ENCODE results near the gene UNC13C.

Gene UNC13C

DNA sequence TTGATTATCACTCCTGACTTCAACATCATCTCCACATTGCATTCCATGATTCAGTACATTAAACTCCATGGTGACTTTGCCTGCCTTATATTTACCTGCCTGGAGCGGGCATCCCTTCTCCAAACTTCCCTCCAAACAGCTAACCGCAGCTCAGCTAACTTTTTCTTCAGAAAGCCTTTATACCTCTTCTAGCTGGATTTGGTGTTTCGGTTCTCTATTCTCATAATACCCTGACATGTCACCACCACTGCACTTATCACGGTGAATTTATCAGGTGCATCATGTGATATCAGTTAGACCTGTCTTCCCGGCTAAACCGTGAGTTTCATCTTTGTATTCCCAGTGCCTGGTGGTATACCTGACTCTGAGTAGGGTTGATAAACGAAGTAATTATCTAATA is 367.6 kb downstream of the UNC13C start:
- Histone ChIP-seq H4K5ac (ENCODE audit: low read length) (no peak overlapping the region), H4K8ac (ENCODE audit: low read depth, low read length) (no peak overlapping the region), H2AK5ac (ENCODE audit: low read length) (no peak overlapping the region), H3K27ac (ENCODE audit: low read depth, low read length) (no peak overlapping the region), H2BK5ac (ENCODE audit: low read length) (no peak overlapping the region), H2BK120ac (ENCODE audit: low read depth, low read length) (no peak overlapping the region), H3K4ac (ENCODE audit: low read depth, low read length) (no peak overlapping the region), H3K79me2 (ENCODE audit: control insufficient read depth, insufficient read depth, low read length) (no peaks in the 10 kb centered on the region), H3K27me3 (ENCODE audit: insufficient read depth, low read length, poor library complexity) (no peaks in the 10 kb centered on the region), H3K23ac (ENCODE audit: low read length) (no peak overlapping the region), H3K56ac (ENCODE audit: low read length) (no peak overlapping the region), H3K4me1 (ENCODE audit: control insufficient read depth, low read depth, low read length) (no peaks in the 10 kb centered on the region), H2BK15ac (replicated peaks; ENCODE audit: low read depth) (no peak overlapping the region), H3K18ac (ENCODE audit: low read length) (no peak overlapping the region), H3K36me3 (ENCODE audit: control insufficient read depth, insufficient read depth, low read length) (no peaks in the 10 kb centered on the region), H3K9ac (ENCODE audit: low read length) (no peak overlapping the region), H3K4me2 (ENCODE audit: low read length) (no peak overlapping the region), H3K4me3 (ENCODE audit: low read length) (no peak overlapping the region), H3K79me1 (ENCODE audit: low read length) (no peaks in the 10 kb centered on the region)
- no peak for DNase-seq
- no CpG with 5 or more reads among the region's 7 CpGs for WGBS (ENCODE audit: extremely low coverage, insufficient coverage, low lambda C conversion rate)

DNA sequence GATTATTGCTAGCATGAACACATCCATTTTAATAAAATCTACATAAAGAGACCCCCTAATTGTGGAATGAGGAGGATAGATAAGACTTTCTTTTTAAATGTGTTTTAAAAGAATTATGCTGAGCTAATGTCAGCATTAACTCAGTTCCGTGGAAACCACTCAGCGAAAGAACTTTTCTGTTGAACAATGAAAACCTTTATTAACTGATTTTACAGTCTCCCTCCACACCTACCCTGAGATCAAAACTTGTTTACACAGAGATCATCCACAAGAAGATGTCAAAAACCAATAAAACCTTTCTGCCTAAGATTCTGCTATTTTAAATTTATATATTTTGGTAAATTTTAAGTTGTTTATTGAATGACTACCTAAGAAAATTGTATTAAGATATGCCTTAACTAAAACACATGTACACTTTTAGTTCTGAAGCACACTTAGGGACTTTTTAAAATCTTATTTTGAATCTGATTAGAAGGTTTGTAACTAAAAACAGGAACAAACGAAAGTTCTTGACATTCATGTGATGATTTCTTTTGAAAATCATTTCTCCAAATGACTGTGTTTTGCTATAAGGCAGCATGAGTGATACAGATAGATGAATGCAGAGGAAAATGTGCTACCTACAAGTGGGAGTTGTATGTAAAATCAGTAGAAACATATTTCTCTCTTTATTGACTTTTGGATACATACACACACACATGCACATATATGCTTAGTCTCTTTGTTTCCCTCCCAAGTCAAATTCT is 369.0 kb downstream of the UNC13C start:
- Histone ChIP-seq H3K79me1 (ENCODE audit: low read length) (no peaks in the 10 kb centered on the region), H2BK15ac (replicated peaks; ENCODE audit: low read depth) (no peak overlapping the region), H2BK5ac (ENCODE audit: low read length) (no peak overlapping the region), H3K27me3 (ENCODE audit: insufficient read depth, low read length, poor library complexity) (no peaks in the 10 kb centered on the region), H3K36me3 (ENCODE audit: control insufficient read depth, insufficient read depth, low read length) (no peaks in the 10 kb centered on the region), H4K8ac (ENCODE audit: low read depth, low read length) (no peak overlapping the region), H3K23ac (ENCODE audit: low read length) (no peak overlapping the region), H3K4me1 (ENCODE audit: control insufficient read depth, low read depth, low read length) (no peaks in the 10 kb centered on the region), H3K79me2 (ENCODE audit: control insufficient read depth, insufficient read depth, low read length) (no peaks in the 10 kb centered on the region), H3K4me3 (ENCODE audit: low read length) (no peak overlapping the region), H3K4me2 (ENCODE audit: low read length) (no peak overlapping the region), H3K56ac (ENCODE audit: low read length) (no peak overlapping the region), H3K27ac (ENCODE audit: low read depth, low read length) (no peak overlapping the region), H3K4ac (ENCODE audit: low read depth, low read length) (no peak overlapping the region), H2BK120ac (ENCODE audit: low read depth, low read length) (no peak overlapping the region), H3K18ac (ENCODE audit: low read length) (no peak overlapping the region), H2AK5ac (ENCODE audit: low read length) (no peak overlapping the region), H4K5ac (ENCODE audit: low read length) (no peak overlapping the region), H3K9ac (ENCODE audit: low read length) (no peak overlapping the region)
- no CpG with 5 or more reads among the region's 3 CpGs for WGBS (ENCODE audit: extremely low coverage, insufficient coverage, low lambda C conversion rate)
- no peak for DNase-seq

DNA sequence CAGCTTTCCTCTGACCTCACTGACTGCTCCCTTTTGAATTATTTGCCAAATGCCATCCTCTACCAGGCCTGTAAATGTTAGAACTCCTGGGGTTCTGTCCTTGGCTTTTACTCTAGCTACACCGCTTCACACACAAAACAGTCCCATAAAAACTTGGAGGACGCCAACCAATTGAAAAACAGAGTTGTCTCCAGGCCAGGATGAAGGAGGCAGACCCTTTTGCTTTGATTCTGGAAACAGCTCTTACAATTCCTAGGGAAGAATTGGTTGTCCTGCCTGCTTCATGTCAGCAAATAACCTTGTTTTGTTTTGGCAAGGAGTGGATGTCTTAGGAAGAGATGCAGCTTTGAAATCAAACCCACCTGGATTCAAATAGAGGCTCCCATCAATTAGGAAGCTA is 375.5 kb downstream of the UNC13C start:
- Histone ChIP-seq H3K4me2 (ENCODE audit: low read length) (no peak overlapping the region), H4K5ac (ENCODE audit: low read length) (no peak overlapping the region), H3K4me3 (ENCODE audit: low read length) (no peak overlapping the region), H3K9ac (ENCODE audit: low read length) (no peak overlapping the region), H3K79me1 (ENCODE audit: low read length) (no peaks in the 10 kb centered on the region), H2BK5ac (ENCODE audit: low read length) (no peak overlapping the region), H3K36me3 (ENCODE audit: control insufficient read depth, insufficient read depth, low read length) (no peaks in the 10 kb centered on the region), H3K4me1 (ENCODE audit: control insufficient read depth, low read depth, low read length) (no peaks in the 10 kb centered on the region), H3K18ac (ENCODE audit: low read length) (no peak overlapping the region), H3K56ac (ENCODE audit: low read length) (no peak overlapping the region), H2BK120ac (ENCODE audit: low read depth, low read length) (no peak overlapping the region), H3K23ac (ENCODE audit: low read length) (no peak overlapping the region), H3K27me3 (ENCODE audit: insufficient read depth, low read length, poor library complexity) (no peaks in the 10 kb centered on the region), H3K27ac (ENCODE audit: low read depth, low read length) (no peak overlapping the region), H4K8ac (ENCODE audit: low read depth, low read length) (no peak overlapping the region), H2AK5ac (ENCODE audit: low read length) (no peak overlapping the region), H3K4ac (ENCODE audit: low read depth, low read length) (no peak overlapping the region), H2BK15ac (replicated peaks; ENCODE audit: low read depth) (no peak overlapping the region), H3K79me2 (ENCODE audit: control insufficient read depth, insufficient read depth, low read length) (no peaks in the 10 kb centered on the region)
- WGBS (ENCODE audit: extremely low coverage, insufficient coverage, low lambda C conversion rate): no CpG with 5 or more reads among the region's 2 CpGs
- DNase-seq: no peak

DNA sequence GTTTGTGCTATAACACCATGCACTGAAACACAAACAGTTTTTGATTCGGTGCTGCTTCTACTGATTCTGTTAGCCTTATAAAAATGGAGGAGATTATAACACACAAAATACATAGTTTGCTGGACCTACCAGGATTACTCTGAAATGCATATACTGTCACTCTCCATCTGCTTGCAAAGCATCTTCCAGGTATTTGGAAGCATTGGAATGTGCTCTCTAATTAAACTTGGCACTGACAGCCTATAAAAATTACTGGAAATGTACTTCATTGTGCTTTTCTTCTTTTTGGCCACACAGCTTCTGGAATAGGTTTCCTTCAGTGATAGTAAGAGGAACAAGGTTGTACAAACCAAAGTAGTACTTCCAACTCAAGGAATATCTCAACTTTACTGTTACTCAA is 376.1 kb downstream of the UNC13C start:
- Histone ChIP-seq H2AK5ac (ENCODE audit: low read length) (no peak overlapping the region), H3K4ac (ENCODE audit: low read depth, low read length) (no peak overlapping the region), H3K79me1 (ENCODE audit: low read length) (no peaks in the 10 kb centered on the region), H3K79me2 (ENCODE audit: control insufficient read depth, insufficient read depth, low read length) (no peaks in the 10 kb centered on the region), H3K36me3 (ENCODE audit: control insufficient read depth, insufficient read depth, low read length) (no peaks in the 10 kb centered on the region), H3K4me1 (ENCODE audit: control insufficient read depth, low read depth, low read length) (no peaks in the 10 kb centered on the region), H3K4me3 (ENCODE audit: low read length) (no peak overlapping the region), H2BK15ac (replicated peaks; ENCODE audit: low read depth) (no peak overlapping the region), H3K27me3 (ENCODE audit: insufficient read depth, low read length, poor library complexity) (no peaks in the 10 kb centered on the region), H3K56ac (ENCODE audit: low read length) (no peak overlapping the region), H2BK120ac (ENCODE audit: low read depth, low read length) (no peak overlapping the region), H4K5ac (ENCODE audit: low read length) (no peak overlapping the region), H3K9ac (ENCODE audit: low read length) (no peak overlapping the region), H4K8ac (ENCODE audit: low read depth, low read length) (no peak overlapping the region), H2BK5ac (ENCODE audit: low read length) (no peak overlapping the region), H3K23ac (ENCODE audit: low read length) (no peak overlapping the region), H3K18ac (ENCODE audit: low read length) (no peak overlapping the region), H3K27ac (ENCODE audit: low read depth, low read length) (no peak overlapping the region), H3K4me2 (ENCODE audit: low read length) (no peak overlapping the region)
- DNase-seq: no peak
- WGBS (ENCODE audit: extremely low coverage, insufficient coverage, low lambda C conversion rate): no CpG with 5 or more reads among the region's 1 CpG

DNA sequence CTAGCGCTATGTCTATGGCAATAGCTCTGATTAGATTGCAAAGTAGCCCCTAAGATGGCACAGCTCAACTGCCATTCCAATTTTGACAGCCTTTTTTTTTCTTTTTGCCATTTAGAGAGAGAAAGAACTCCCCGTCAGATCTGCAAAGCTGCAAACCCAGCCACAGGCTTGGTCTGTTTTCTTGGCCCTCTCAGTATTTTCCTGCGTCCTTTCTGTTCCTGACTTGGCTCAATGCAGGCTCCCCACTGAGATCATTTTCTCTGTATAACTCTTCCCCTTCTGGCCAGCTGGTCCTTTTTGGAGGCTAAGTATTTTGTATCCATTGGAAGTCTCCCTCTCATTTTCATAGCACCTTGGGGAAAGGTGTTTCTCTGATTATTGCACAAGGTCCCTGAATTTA is 386.7 kb downstream of the UNC13C start:
- H3K4me3 ChIP-seq (ENCODE audit: low read length): no peak overlapping the region
- H3K36me3 ChIP-seq (ENCODE audit: control insufficient read depth, insufficient read depth, low read length): no peaks in the 10 kb centered on the region
- H2AK5ac ChIP-seq (ENCODE audit: low read length): no peak overlapping the region
- H3K9ac ChIP-seq (ENCODE audit: low read length): no peak overlapping the region
- H3K18ac ChIP-seq (ENCODE audit: low read length): no peak overlapping the region
- DNase-seq: no peak
- H3K4me2 ChIP-seq (ENCODE audit: low read length): no peak overlapping the region
- no peak overlapping the region for H3K4ac ChIP-seq (ENCODE audit: low read depth, low read length)
- no CpG with 5 or more reads among the region's 3 CpGs for WGBS (ENCODE audit: extremely low coverage, insufficient coverage, low lambda C conversion rate)
- H3K27me3 ChIP-seq (ENCODE audit: insufficient read depth, low read length, poor library complexity): no peaks in the 10 kb centered on the region
- no peak overlapping the region for H2BK15ac ChIP-seq (replicated peaks; ENCODE audit: low read depth)
- H2BK120ac ChIP-seq (ENCODE audit: low read depth, low read length): no peak overlapping the region
- no peak overlapping the region for H4K5ac ChIP-seq (ENCODE audit: low read length)
- H3K79me2 ChIP-seq (ENCODE audit: control insufficient read depth, insufficient read depth, low read length): no peaks in the 10 kb centered on the region
- H3K27ac ChIP-seq (ENCODE audit: low read depth, low read length): no peak overlapping the region
- no peak overlapping the region for H3K56ac ChIP-seq (ENCODE audit: low read length)
- no peaks in the 10 kb centered on the region for H3K79me1 ChIP-seq (ENCODE audit: low read length)
- H2BK5ac ChIP-seq (ENCODE audit: low read length): no peak overlapping the region
- no peak overlapping the region for H3K23ac ChIP-seq (ENCODE audit: low read length)
- H4K8ac ChIP-seq (ENCODE audit: low read depth, low read length): no peak overlapping the region
- no peaks in the 10 kb centered on the region for H3K4me1 ChIP-seq (ENCODE audit: control insufficient read depth, low read depth, low read length)

DNA sequence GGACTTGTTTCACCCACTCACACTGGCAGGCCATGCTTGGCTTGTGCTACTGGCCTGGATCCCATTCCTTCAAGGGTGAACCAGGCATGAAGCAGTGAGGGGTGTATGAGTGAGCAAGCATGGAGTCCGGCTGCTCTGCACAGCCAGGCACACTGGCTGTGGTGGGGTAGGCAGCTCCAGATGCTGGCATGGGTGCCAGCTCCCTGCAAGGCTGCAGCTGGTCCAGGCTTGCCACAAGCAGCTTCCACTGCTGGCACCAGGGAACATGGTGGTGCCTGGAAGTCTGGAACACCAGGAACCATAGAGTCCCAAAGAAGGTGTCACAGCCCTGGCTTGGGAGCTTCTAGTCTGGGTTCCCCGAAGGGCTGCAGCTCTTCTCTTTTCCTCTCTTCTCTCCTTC is 395.1 kb downstream of the UNC13C start:
- Histone ChIP-seq H3K27ac (ENCODE audit: low read depth, low read length) (no peak overlapping the region), H3K23ac (ENCODE audit: low read length) (no peak overlapping the region), H3K18ac (ENCODE audit: low read length) (no peak overlapping the region), H3K79me2 (ENCODE audit: control insufficient read depth, insufficient read depth, low read length) (no peaks in the 10 kb centered on the region), H4K8ac (ENCODE audit: low read depth, low read length) (no peak overlapping the region), H2BK5ac (ENCODE audit: low read length) (no peak overlapping the region), H3K79me1 (ENCODE audit: low read length) (no peaks in the 10 kb centered on the region), H3K56ac (ENCODE audit: low read length) (no peak overlapping the region), H4K5ac (ENCODE audit: low read length) (no peak overlapping the region), H3K4me3 (ENCODE audit: low read length) (no peak overlapping the region), H3K9ac (ENCODE audit: low read length) (no peak overlapping the region), H3K4me1 (ENCODE audit: control insufficient read depth, low read depth, low read length) (no peaks in the 10 kb centered on the region), H2BK120ac (ENCODE audit: low read depth, low read length) (no peak overlapping the region), H3K4me2 (ENCODE audit: low read length) (no peak overlapping the region), H3K4ac (ENCODE audit: low read depth, low read length) (no peak overlapping the region), H2BK15ac (replicated peaks; ENCODE audit: low read depth) (no peak overlapping the region), H3K36me3 (ENCODE audit: control insufficient read depth, insufficient read depth, low read length) (no peaks in the 10 kb centered on the region), H3K27me3 (ENCODE audit: insufficient read depth, low read length, poor library complexity) (no peaks in the 10 kb centered on the region), H2AK5ac (ENCODE audit: low read length) (no peak overlapping the region)
- WGBS (ENCODE audit: extremely low coverage, insufficient coverage, low lambda C conversion rate): no CpG with 5 or more reads among the region's 2 CpGs
- DNase-seq: no peak
